ENCODE results near the gene PRSS27.

DNA sequence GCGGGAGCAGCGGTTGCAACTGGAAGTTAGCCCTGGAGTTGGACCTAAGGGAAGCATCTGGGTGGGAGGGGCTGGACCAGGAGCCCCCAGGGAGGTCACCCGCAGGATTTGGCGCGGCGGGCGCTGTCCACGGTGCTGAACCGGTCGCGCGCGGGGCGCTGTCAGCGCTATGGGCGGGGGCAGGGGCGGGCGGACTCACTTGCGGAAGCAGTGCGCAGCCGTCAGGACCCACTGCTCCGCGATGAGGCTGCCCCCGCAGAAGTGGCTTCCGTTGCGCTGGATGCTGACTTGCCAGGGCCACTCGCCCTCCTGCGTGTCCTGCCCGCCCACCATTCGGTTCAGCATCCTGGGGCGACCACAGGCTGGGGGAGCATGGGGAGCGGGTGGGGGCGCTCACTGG, 4.5 kb downstream of the PRSS27 start:
- TF ChIP-seq POLR2AphosphoS5 (IDR thresholded peaks at IDR 0.05) (no peak), EP300 (IDR thresholded peaks at IDR 0.05) (no peak)
- TF ChIP-seq, protein P1, sequence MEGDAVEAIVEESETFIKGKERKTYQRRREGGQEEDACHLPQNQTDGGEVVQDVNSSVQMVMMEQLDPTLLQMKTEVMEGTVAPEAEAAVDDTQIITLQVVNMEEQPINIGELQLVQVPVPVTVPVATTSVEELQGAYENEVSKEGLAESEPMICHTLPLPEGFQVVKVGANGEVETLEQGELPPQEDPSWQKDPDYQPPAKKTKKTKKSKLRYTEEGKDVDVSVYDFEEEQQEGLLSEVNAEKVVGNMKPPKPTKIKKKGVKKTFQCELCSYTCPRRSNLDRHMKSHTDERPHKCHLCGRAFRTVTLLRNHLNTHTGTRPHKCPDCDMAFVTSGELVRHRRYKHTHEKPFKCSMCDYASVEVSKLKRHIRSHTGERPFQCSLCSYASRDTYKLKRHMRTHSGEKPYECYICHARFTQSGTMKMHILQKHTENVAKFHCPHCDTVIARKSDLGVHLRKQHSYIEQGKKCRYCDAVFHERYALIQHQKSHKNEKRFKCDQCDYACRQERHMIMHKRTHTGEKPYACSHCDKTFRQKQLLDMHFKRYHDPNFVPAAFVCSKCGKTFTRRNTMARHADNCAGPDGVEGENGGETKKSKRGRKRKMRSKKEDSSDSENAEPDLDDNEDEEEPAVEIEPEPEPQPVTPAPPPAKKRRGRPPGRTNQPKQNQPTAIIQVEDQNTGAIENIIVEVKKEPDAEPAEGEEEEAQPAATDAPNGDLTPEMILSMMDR (IDR thresholded peaks at IDR 0.05): no peak

Data from upper lobe of left lung (tissue), 4 donors.